OCI-M2 (cell line): ENCODE measurements around the gene AGAP9.
"Not testable (repeated sequence)": the region's sequence is repeated elsewhere in the genome, so short reads cannot be mapped to it uniquely, and the experiment has no call there.

Experiments used
- DNase-seq: peaks from one replicate; lab custom pipeline; 2025; ENCODE audit not compliant: unreplicated experiment; lab: John Stamatoyannopoulos, UW

AGAP9 gene

GRCh38 chr10:47458466-47459154 is 64.8 kb downstream of the AGAP9 start:
- DNase-seq = no peak

GRCh38 chr10:47457826-47458225 is 65.6 kb downstream of the AGAP9 start:
- DNase-seq = no peak

- no peak for DNase-seq
Observed at GRCh38 chr10:47457528-47457820, 66.0 kb downstream of the AGAP9 start.

GRCh38 chr10:47456794-47457527 is 66.5 kb downstream of the AGAP9 start:
- no peak for DNase-seq

GRCh38 chr10:47456079-47456785 is 67.2 kb downstream of the AGAP9 start:
- DNase-seq = no peak

GRCh38 chr10:47455350-47456078 is 67.9 kb downstream of the AGAP9 start:
- DNase-seq = not testable (repeated sequence)

- no peak for DNase-seq
Observed at GRCh38 chr10:47454780-47455058, 68.7 kb downstream of the AGAP9 start.

- DNase-seq = no peak
Observed at GRCh38 chr10:47454008-47454779, 69.2 kb downstream of the AGAP9 start.

- no peak for DNase-seq
Observed at GRCh38 chr10:47453141-47454007, 70.1 kb downstream of the AGAP9 start.

GRCh38 chr10:47452495-47453140 is 70.8 kb downstream of the AGAP9 start:
- DNase-seq = no peak

GRCh38 chr10:47451998-47452494 is 71.4 kb downstream of the AGAP9 start:
- no peak for DNase-seq
